Calu3 (cell line): ENCODE results near the gene SRXN1. TPM values are rescaled to one million over a fixed set of nuclear protein-coding genes. Genes with fewer than 3 reads are reported as not detected.
A peak's percentile ranks its signal among the peaks of the same experiment; 100 is the strongest.

Source experiments
- BruUV-seq: library from RNA; stranded (reverse); fragments of 400-500 nt; replicated peaks from 2 replicates; lab custom pipeline; 2021; lab: Mats Ljungman, UMichigan
- CTCF ChIA-PET: fragments of 300-600 bp; sonication (Branson Sonifier 250); formaldehyde crosslinking; loops from one replicate; lab custom pipeline; 2022; ENCODE audit warnings: antibody characterized with exemption; lab: Charles Lee
- DNase-seq: peaks from one replicate; pipeline ENCODE4 v3.0.0; 2022
- H3K27ac Mint-ChIP-seq: one replicate; pipeline ENCODE4 v1.8.0; 2022; ENCODE audit warnings: mixed read lengths; ENCODE audit not compliant: unreplicated experiment
- H3K27me3 Mint-ChIP-seq: one replicate; pipeline ENCODE4 v1.8.0; 2022; ENCODE audit warnings: mixed read lengths; ENCODE audit not compliant: unreplicated experiment
- H3K36me3 Mint-ChIP-seq: one replicate; pipeline ENCODE4 v1.8.0; 2022; ENCODE audit warnings: mild to moderate bottlenecking, moderate library complexity, mixed read lengths; ENCODE audit not compliant: insufficient read depth, unreplicated experiment
- H3K4me1 Mint-ChIP-seq: one replicate; pipeline ENCODE4 v1.8.0; 2022; ENCODE audit warnings: mild to moderate bottlenecking, low read depth, mixed read lengths; ENCODE audit not compliant: unreplicated experiment
- H3K4me3 Mint-ChIP-seq: one replicate; pipeline ENCODE4 v1.8.0; 2022; ENCODE audit warnings: mild to moderate bottlenecking, low read depth, moderate library complexity, mixed read lengths; ENCODE audit not compliant: unreplicated experiment
- H3K9me3 Mint-ChIP-seq: one replicate; pipeline ENCODE4 v1.8.0; 2022; ENCODE audit warnings: low read depth, mixed read lengths; ENCODE audit not compliant: unreplicated experiment
- CTCF ChIP-seq: fragments of 200-600 bp; IDR thresholded peaks from one replicate; pipeline ENCODE4 v1.8.0; 2022; ENCODE audit warnings: antibody characterized with exemption; ENCODE audit not compliant: unreplicated experiment
- intact Hi-C: fragments of 100-400 bp; cut with micrococcal nuclease; formaldehyde crosslinking; loops from one replicate; pipeline ENCODE4 v1.10.0; 2022; ENCODE audit not compliant: unreplicated experiment
- total RNA-seq: library from RNA; stranded (reverse); gene quantifications from 2 replicates; pipeline ENCODE4 v1.2.3, GENCODE V29; 2022

Gene SRXN1
- total RNA-seq, 1 experiment from 2014 or later = 17.4 TPM

GRCh38 chr20:675033-675452 is 22.0 kb upstream of the SRXN1 start:
- DNase-seq = no peak
- no peak overlapping the region for H3K4me3 Mint-ChIP-seq
- no peak overlapping the region for H3K27ac Mint-ChIP-seq
- H3K36me3 Mint-ChIP-seq = no peaks in the 10 kb centered on the region
- peaks cover 28% of the 10 kb centered on the region for H3K4me1 Mint-ChIP-seq
- no TSS peak for BruUV-seq
- H3K27me3 Mint-ChIP-seq = peaks cover 82% of the 10 kb centered on the region
- no peaks in the 10 kb centered on the region for H3K9me3 Mint-ChIP-seq
- intact Hi-C loops = no loop called here
- CTCF ChIA-PET = no interaction called here
- TF ChIP-seq CTCF = no peak

- no peaks in the 10 kb centered on the region for H3K9me3 Mint-ChIP-seq
- intact Hi-C loops = loop anchor here (5.0 kb wide), 1 partner anchor 54 kb away; no protein-coding TSS in a partner anchor
- no peak for TF ChIP-seq CTCF
- BruUV-seq = no TSS peak
- peaks cover 28% of the 10 kb centered on the region for H3K4me1 Mint-ChIP-seq
- H3K4me3 Mint-ChIP-seq = no peak overlapping the region
- H3K27ac Mint-ChIP-seq = no peak overlapping the region
- H3K36me3 Mint-ChIP-seq = no peaks in the 10 kb centered on the region
- CTCF ChIA-PET = no interaction called here
- H3K27me3 Mint-ChIP-seq = peaks cover 69% of the 10 kb centered on the region
- DNase-seq = no peak
Observed at GRCh38 chr20:673603-674001, 20.6 kb upstream of the SRXN1 start.

GRCh38 chr20:672963-673602 is 20.1 kb upstream of the SRXN1 start:
- Mint-ChIP-seq H3K27ac (no peak overlapping the region), H3K9me3 (no peaks in the 10 kb centered on the region), H3K4me1 (peaks cover 28% of the 10 kb centered on the region), H3K4me3 (no peak overlapping the region), H3K27me3 (peaks cover 64% of the 10 kb centered on the region), H3K36me3 (no peaks in the 10 kb centered on the region)
- no TSS peak for BruUV-seq
- no peak for TF ChIP-seq CTCF
- no peak for DNase-seq
- intact Hi-C loops = loop anchor here (5.0 kb wide), 1 partner anchor 54 kb away; no protein-coding TSS in a partner anchor
- CTCF ChIA-PET = no interaction called here

GRCh38 chr20:671252-672030 is 18.4 kb upstream of the SRXN1 start:
- DNase-seq = peak; percentile 14
- H3K27me3 Mint-ChIP-seq = peaks cover 54% of the 10 kb centered on the region
- no TSS peak for BruUV-seq
- H3K27ac Mint-ChIP-seq = no peak overlapping the region
- intact Hi-C loops = loop anchor here (5.0 kb wide), 1 partner anchor 56 kb away; no protein-coding TSS in a partner anchor
- H3K4me3 Mint-ChIP-seq = no peak overlapping the region
- CTCF ChIA-PET = no interaction called here
- no peaks in the 10 kb centered on the region for H3K36me3 Mint-ChIP-seq
- peaks cover 28% of the 10 kb centered on the region for H3K4me1 Mint-ChIP-seq
- H3K9me3 Mint-ChIP-seq = no peaks in the 10 kb centered on the region
- TF ChIP-seq CTCF = no peak
